HuH-7 (cell line): Measurements from ENCODE around the gene GP1BB.
A peak's percentile ranks its signal among the peaks of the same experiment; 100 is the strongest.
"Not testable (repeated sequence)": the region's sequence is repeated elsewhere in the genome, so short reads cannot be mapped to it uniquely, and the experiment has no call there.

ENCODE experiments used
- DNase-seq: peaks from one replicate; pipeline ENCODE4 v3.0.0; 2011; ENCODE audit warnings: low spot score

The GP1BB gene

GRCh38 chr22:19723232-19723982, at the start of gene GP1BB:
Gene GP1BB (plus strand): TSS chr22:19723539. CDS start chr22:19723570, 31 bp downstream.
- peak; percentile 75 for DNase-seq

- DNase-seq: no peak
Measured at GRCh38 chr22:19673660-19674059, 49.7 kb upstream of the GP1BB start.

GRCh38 chr22:19674129-19674928, 49.0 kb upstream of the GP1BB start:
- DNase-seq: no peak

GRCh38 chr22:19674929-19675253, 48.4 kb upstream of the GP1BB start:
- no peak for DNase-seq

GRCh38 chr22:19675428-19675827, 47.9 kb upstream of the GP1BB start:
- DNase-seq: no peak

- not testable (repeated sequence) for DNase-seq
Measured at GRCh38 chr22:19676437-19676836, 46.9 kb upstream of the GP1BB start.

GRCh38 chr22:19678949-19679521, 44.3 kb upstream of the GP1BB start:
- no peak for DNase-seq

- peak; percentile 46 for DNase-seq
Measured at GRCh38 chr22:19679522-19680101, 43.7 kb upstream of the GP1BB start.

GRCh38 chr22:19680287-19680881, 43.0 kb upstream of the GP1BB start:
- DNase-seq: no peak

GRCh38 chr22:19680911-19681862, 42.2 kb upstream of the GP1BB start:
- no peak for DNase-seq

GRCh38 chr22:19681863-19682245, 41.5 kb upstream of the GP1BB start:
- no peak for DNase-seq

GRCh38 chr22:19686946-19687345, 36.4 kb upstream of the GP1BB start:
- DNase-seq: no peak

- no peak for DNase-seq
Measured at GRCh38 chr22:19687561-19688300, 35.6 kb upstream of the GP1BB start.

- no peak for DNase-seq
Measured at GRCh38 chr22:19688301-19689290, 34.7 kb upstream of the GP1BB start.

GRCh38 chr22:19689408-19689807, 33.9 kb upstream of the GP1BB start:
- DNase-seq: no peak

GRCh38 chr22:19691007-19691720, 32.2 kb upstream of the GP1BB start:
- no peak for DNase-seq

GRCh38 chr22:19691721-19692341, 31.5 kb upstream of the GP1BB start:
- no peak for DNase-seq

- DNase-seq: no peak
Measured at GRCh38 chr22:19693581-19693980, 29.8 kb upstream of the GP1BB start.
